A673 (cell line): ENCODE measurements around the gene LAT. TPM values are rescaled to one million over a fixed set of nuclear protein-coding genes. Genes with fewer than 3 reads are reported as not detected.

Experiments used
- BruUV-seq: library from RNA; stranded (reverse); fragments of 400-500 nt; replicated peaks from 2 replicates; lab custom pipeline; 2021; lab: Mats Ljungman, UMichigan
- CTCF ChIA-PET: fragments of 300-600 bp; sonication (Branson Sonifier 250); formaldehyde crosslinking; loops from one replicate; lab custom pipeline; 2022; ENCODE audit warnings: antibody characterized with exemption; lab: Charles Lee
- POLR2A ChIA-PET: fragments of 300-600 bp; sonication (Branson Sonifier 250); formaldehyde crosslinking; loops from one replicate; lab custom pipeline; 2022; ENCODE audit warnings: antibody characterized with exemption; ENCODE audit not compliant: low non-redundant PET; lab: Charles Lee
- DNase-seq: peaks from one replicate; pipeline ENCODE4 v3.0.0-alpha.2; 2015; ENCODE audit warnings: low spot score
- H3K27ac ChIP-seq: fragments of 200-600 bp; sonication (generic); 2 replicates; pipeline ENCODE4 v1.5.1; 2016; ENCODE audit warnings: mixed run types, low read depth, mild to moderate bottlenecking, mixed read lengths, antibody characterized with exemption, low read length; ENCODE audit not compliant: poor library complexity, severe bottlenecking
- H3K27me3 ChIP-seq: fragments of 200-600 bp; sonication (generic); replicated peaks from 2 replicates; pipeline ENCODE4 v1.6.1; 2017; ENCODE audit warnings: mixed run types, low read depth, mild to moderate bottlenecking, mixed read lengths, antibody characterized with exemption, low read length; ENCODE audit not compliant: insufficient read depth, poor library complexity
- H3K36me3 ChIP-seq: fragments of 200-600 bp; sonication (generic); 2 replicates; pipeline ENCODE4 v1.6.1; 2016; ENCODE audit warnings: mixed run types, mild to moderate bottlenecking, mixed read lengths, antibody characterized with exemption, low read length; ENCODE audit not compliant: insufficient read depth, poor library complexity, severe bottlenecking
- H3K4me1 ChIP-seq: fragments of 200-600 bp; sonication (generic); 2 replicates; pipeline ENCODE4 v1.6.1; 2017; ENCODE audit warnings: mixed run types, mild to moderate bottlenecking, mixed read lengths, antibody characterized with exemption, low read length; ENCODE audit not compliant: insufficient read depth, poor library complexity, severe bottlenecking
- H3K4me3 ChIP-seq: fragments of 200-600 bp; sonication (generic); 2 replicates; pipeline ENCODE4 v1.5.1; 2016; ENCODE audit warnings: low read depth, mixed run types, mild to moderate bottlenecking, mixed read lengths, low read length; ENCODE audit not compliant: poor library complexity, severe bottlenecking
- H3K9me3 ChIP-seq: fragments of 200-600 bp; sonication (generic); 2 replicates; pipeline ENCODE4 v1.6.1; 2016; ENCODE audit warnings: mixed run types, low read depth, mild to moderate bottlenecking, mixed read lengths, antibody characterized with exemption, low read length; ENCODE audit not compliant: poor library complexity, severe bottlenecking
- CTCF ChIP-seq: fragments of 300-800, 200-600 bp; sonication (generic); conservative IDR thresholded peaks from 2 replicates; pipeline ENCODE4 v1.5.1; 2017; ENCODE audit warnings: low read depth, mild to moderate bottlenecking, antibody characterized with exemption, low read length, moderate library complexity, mixed read lengths
- EZH2 ChIP-seq: fragments of 200-600 bp; sonication (generic); IDR thresholded peaks from 2 replicates; pipeline ENCODE4 v1.6.1; 2017; ENCODE audit warnings: borderline replicate concordance, low read depth, mild to moderate bottlenecking, mixed read lengths, antibody characterized with exemption, low read length; ENCODE audit not compliant: poor library complexity, severe bottlenecking
- intact Hi-C: fragments of 100-400 bp; cut with micrococcal nuclease; formaldehyde crosslinking; loops from one replicate; pipeline ENCODE4 v1.10.0; 2022; ENCODE audit not compliant: unreplicated experiment
- total RNA-seq: library from RNA; stranded (reverse); gene quantifications from 2 replicates; pipeline ENCODE4 v1.2.3, GENCODE V29; 2021

The LAT gene
- total RNA-seq, 1 experiment from 2014 or later, result 2.8 TPM

- Histone ChIP-seq H3K9me3 (no peaks in the 10 kb centered on the region), H3K27ac (peak within 1 kb of the TSS; percentile 84), H3K36me3 (peaks cover 29% of the 10 kb centered on the region), H3K4me3 (peak within 1 kb of the TSS; percentile 82), H3K27me3 (no peaks in the 10 kb centered on the region), H3K4me1 (no peaks in the 10 kb centered on the region)
- intact Hi-C loops, result no loop called here
- no TSS peak for BruUV-seq
- POLR2A ChIA-PET, result interaction anchor here (0.5 kb wide), 1 partner anchor 88 kb away, joined by 3 read pairs; no protein-coding TSS in a partner anchor
- TF ChIP-seq CTCF, result no peak
- no peak for TF ChIP-seq EZH2
- CTCF ChIA-PET, result no interaction called here
- DNase-seq, result peak; percentile 100
These were observed 34.0 kb upstream of the LAT start, which contains the start of gene NFATC2IP for GRCh38 chr16:28950648-28951409. NFATC2IP (plus strand) TSS chr16:28950937; CDS start chr16:28951012, 75 bp downstream.

DNA sequence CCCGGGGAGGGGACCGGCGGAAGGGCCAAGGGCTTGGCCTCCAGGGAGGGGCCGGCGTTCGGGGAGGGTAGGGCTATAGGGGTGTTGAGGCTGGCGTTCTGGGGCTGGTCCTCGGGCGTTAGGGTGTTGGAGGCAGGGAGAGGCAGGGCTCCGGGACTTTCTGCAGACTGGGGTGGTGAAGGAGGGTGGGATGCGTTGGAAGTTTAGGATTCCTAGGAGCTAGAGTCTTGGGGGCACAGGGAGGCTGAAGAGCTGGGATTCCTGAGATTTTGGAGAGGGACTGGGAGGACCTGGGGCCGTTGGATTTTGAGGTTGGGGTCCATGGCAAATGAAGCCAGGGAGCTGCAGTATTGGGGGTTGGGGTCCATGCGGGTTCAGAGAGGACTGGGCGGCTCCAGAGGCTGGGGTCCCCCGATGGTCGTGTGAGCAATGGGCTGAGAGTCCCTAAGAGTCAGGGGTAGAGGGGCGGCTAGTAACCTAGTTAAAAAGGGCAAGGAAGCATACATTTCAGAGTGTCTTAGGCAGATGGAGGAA is 33.4 kb upstream of the LAT start:
- ChIA-PET POLR2A (no interaction called here), CTCF (no interaction called here)
- TF ChIP-seq EZH2, result no peak
- no peak for TF ChIP-seq CTCF
- H3K4me3 ChIP-seq, result peak overlapping the region; percentile 82
- H3K36me3 ChIP-seq, result peaks cover 36% of the 10 kb centered on the region
- H3K27me3 ChIP-seq, result no peaks in the 10 kb centered on the region
- H3K9me3 ChIP-seq, result no peaks in the 10 kb centered on the region
- intact Hi-C loops, result no loop called here
- peak overlapping the region; percentile 84 for H3K27ac ChIP-seq
- no TSS peak for BruUV-seq
- no peak for DNase-seq
- no peaks in the 10 kb centered on the region for H3K4me1 ChIP-seq

- intact Hi-C loops, result no loop called here
- POLR2A ChIA-PET, result no interaction called here
These were observed 26.6 kb upstream of the LAT start for GRCh38 chr16:28958216-28958615.

More at GRCh38 chr16:28958216-28958615, 26.6 kb upstream of the LAT start:
- Histone ChIP-seq H3K27ac (no peak overlapping the region), H3K4me3 (no peak overlapping the region), H3K27me3 (no peaks in the 10 kb centered on the region), H3K9me3 (no peaks in the 10 kb centered on the region), H3K36me3 (peaks cover 69% of the 10 kb centered on the region), H3K4me1 (no peaks in the 10 kb centered on the region)
- CTCF ChIA-PET, result no interaction called here
- TF ChIP-seq EZH2, result no peak
- no peak for TF ChIP-seq CTCF
- no peak for DNase-seq
- no TSS peak for BruUV-seq
